Sciatic nerve (tissue), 2 donors: ENCODE results near the gene CNKSR3. TPM values are rescaled to one million over a fixed set of nuclear protein-coding genes. Genes with fewer than 3 reads are reported as not detected.

ENCODE experiments used
- ATAC-seq: fragments of 200-7000 bp; cut with Tn5 transposase; one replicate; pipeline ENCODE4 v1.9.1; 2020; ENCODE audit warnings: mild to moderate bottlenecking, moderate library complexity
- DNase-seq: peaks from one replicate; pipeline ENCODE4 v3.0.0-alpha.2; 2020; ENCODE audit warnings: low spot score
- intact Hi-C: fragments of 100-400 bp; cut with DNase I; formaldehyde crosslinking; loops from one replicate; pipeline ENCODE4 v1.14.2; 2022
- total RNA-seq: library from RNA; stranded (reverse); fragmentation: NEBNext Ultra II Directional; extraction: Animal tissue kit (Norgen Biotek cat#: 25700); gene quantifications from one replicate; pipeline ENCODE4 v1.2.1, GENCODE V29; 2021
- donor health status: DM: no; HTN: no; CAD: no.
- donor health status: DM: no; HTN: no; CAD: no.

CNKSR3 gene
- total RNA-seq, 1 donor from 2014 or later: 22.2 TPM

- intact Hi-C loops: no loop called here
- DNase-seq: no peak
These were observed 105.6 kb downstream of the CNKSR3 start for GRCh38 chr6:154404791-154405400.

DNA sequence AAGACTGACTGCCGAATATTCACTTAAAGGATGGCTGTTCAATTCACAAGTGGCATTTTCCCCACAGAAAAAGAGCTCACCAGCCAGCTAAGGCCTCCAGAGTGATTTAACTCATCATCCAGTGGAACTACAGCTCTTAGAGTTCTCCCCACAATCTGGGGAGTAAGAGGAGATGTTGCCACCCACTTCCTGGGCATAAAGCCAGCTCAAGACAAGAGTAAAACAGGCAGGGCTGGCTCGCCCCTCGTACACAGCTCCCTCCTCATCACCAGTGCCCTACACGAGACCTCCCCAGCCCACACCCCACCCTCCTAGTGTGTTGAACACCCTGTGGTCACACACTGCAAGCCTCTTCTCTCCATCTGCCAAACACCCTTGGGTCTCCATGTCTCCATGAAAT lies 106.7 kb downstream of the CNKSR3 start:
- ATAC-seq: peak; percentile 56
- peak; percentile 60 for DNase-seq
- intact Hi-C loops: no loop called here

More at GRCh38 chr6:154404791-154405400, 105.6 kb downstream of the CNKSR3 start:
- ATAC-seq: no peak

GRCh38 chr6:154402081-154402780 lies 108.3 kb downstream of the CNKSR3 start:
- intact Hi-C loops: no loop called here
- DNase-seq (no peak), ATAC-seq (no peak)

- ATAC-seq (no peak), DNase-seq (no peak)
- intact Hi-C loops: no loop called here
These were observed 111.4 kb downstream of the CNKSR3 start for GRCh38 chr6:154399097-154399496.

DNA sequence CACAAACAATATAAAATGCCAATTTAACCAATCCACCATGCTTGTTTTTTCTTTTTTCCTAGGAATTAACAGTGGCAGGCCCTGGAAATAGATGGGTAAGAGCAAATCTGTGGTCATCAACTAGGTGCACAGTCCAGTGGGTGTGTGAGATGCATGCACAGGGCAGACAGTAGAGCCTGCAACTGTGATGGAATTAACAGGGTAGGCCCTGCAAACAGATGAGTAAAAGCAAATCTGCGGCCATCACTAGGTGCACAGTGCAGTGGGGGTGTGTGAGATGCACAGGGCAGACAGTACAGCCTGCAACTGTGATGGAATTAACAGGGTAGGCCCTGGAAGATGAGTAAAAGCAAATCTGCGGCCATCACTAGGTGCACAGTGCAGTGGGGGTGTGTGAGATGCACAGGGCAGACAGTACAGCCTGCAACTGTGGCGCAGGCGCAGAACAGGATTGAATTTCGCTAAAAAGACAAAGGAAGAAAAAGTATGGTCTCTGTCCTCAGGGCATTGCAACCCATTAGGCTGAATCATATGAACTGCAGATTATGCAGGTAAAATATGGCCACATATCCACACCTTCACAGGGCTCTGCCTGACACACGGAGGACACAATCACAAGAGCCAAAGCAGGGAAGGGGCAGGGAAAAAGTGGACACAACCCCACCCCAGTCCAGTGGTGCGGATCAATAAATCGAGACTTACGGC lies 112.8 kb downstream of the CNKSR3 start:
- ATAC-seq (no peak), DNase-seq (no peak)
- intact Hi-C loops: no loop called here

- intact Hi-C loops: no loop called here
- no peak for ATAC-seq
- no peak for DNase-seq
These were observed 114.6 kb downstream of the CNKSR3 start for GRCh38 chr6:154395878-154396277.

DNA sequence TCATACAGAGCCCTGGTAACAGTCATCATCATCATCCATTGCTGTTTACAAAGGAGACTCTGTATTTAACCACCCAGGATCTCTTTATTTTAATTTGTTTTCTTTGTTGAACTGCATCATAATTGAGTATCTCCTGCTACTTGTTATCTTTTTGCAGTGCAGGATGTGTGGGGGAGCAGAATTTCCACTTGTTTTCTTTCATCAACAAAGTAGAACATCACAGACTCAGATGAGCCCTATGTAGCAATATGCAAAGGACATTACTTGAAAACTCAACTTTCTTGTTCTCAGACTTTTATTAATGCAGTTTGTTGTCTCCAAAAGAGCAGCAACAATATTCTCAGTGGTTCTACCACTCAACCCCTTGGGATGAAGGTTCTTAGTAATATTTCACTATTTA lies 115.2 kb downstream of the CNKSR3 start:
- DNase-seq (no peak), ATAC-seq (no peak)
- intact Hi-C loops: no loop called here

DNA sequence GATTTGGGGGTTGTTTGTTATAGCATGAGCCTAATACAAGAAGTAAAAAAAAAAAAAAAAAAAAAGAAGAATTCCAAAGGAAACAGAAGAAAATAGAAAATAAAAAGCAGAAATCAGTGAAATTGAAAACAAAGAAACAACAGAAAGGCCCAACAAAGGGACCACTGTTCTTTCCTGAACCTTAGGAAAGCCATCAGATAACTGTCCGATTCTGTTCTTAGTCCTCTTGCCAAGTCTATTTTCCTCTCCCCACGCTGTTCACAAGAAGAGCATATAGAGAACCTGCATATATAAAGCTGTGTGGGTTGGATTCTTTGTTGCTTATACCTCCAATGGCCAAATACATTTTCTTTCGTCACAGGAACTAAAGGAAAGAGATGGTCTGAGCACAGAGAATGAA lies 115.9 kb downstream of the CNKSR3 start:
- intact Hi-C loops: no loop called here
- ATAC-seq: peak; percentile 65

DNA sequence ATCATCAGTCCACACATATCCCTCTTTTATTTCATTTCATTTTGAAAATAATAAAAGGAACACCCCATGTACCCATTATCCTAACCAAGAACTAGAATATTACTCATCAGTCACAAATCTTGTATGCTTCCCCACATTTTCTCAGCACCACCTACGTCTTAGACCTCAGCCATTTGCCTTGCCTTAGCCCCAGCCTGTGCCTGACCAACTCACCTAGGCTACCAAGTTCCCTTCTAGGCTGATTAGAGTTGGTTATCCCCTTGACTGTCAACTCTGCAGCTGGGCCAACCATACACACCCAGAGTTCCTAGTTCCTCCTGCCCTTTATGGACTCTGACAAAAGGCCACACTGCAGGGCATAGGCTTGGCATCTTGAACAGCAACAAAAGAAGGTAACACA lies 120.5 kb downstream of the CNKSR3 start:
- ATAC-seq: no peak
- DNase-seq: no peak
- intact Hi-C loops: no loop called here

More for the DNA sequence above, 115.9 kb downstream of the CNKSR3 start:
- DNase-seq: no peak

- no peak for ATAC-seq
- intact Hi-C loops: no loop called here
- no peak for DNase-seq
These were observed 121.7 kb downstream of the CNKSR3 start for GRCh38 chr6:154388803-154389202.

- no peak for ATAC-seq
- no peak for DNase-seq
- intact Hi-C loops: no loop called here
These were observed 123.4 kb downstream of the CNKSR3 start for GRCh38 chr6:154386848-154387717.

DNA sequence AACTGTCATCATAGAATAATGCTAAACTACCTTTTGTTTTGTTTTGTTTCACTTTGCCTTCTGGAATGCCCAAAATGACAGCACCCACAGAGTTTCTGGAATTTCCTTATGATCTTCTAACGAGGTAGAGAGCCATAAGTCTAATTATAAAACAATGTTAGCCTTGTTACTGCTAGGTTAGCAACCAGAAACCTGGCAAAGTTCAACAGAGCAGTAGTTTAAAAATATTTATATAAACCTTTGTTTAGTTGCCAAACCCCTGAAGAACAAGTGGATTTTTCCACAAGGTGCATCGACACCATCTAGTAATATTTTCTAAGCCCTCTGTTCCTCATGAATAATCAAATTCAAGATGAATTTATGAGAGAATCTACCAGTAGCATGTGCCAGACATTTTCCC lies 126.3 kb downstream of the CNKSR3 start:
- no peak for ATAC-seq
- intact Hi-C loops: no loop called here
- DNase-seq: no peak

- intact Hi-C loops: no loop called here
- DNase-seq (no peak), ATAC-seq (no peak)
These were observed 127.2 kb downstream of the CNKSR3 start for GRCh38 chr6:154383273-154383672.

- intact Hi-C loops: no loop called here
- no peak for DNase-seq
- no peak for ATAC-seq
These were observed 127.7 kb downstream of the CNKSR3 start for GRCh38 chr6:154382740-154383139.

- DNase-seq: no peak
- ATAC-seq: no peak
- intact Hi-C loops: no loop called here
These were observed 128.9 kb downstream of the CNKSR3 start for GRCh38 chr6:154381548-154381947.

- DNase-seq: no peak
- peak; percentile 83 for ATAC-seq
- intact Hi-C loops: no loop called here
These were observed 129.7 kb downstream of the CNKSR3 start for GRCh38 chr6:154380741-154381140.

DNA sequence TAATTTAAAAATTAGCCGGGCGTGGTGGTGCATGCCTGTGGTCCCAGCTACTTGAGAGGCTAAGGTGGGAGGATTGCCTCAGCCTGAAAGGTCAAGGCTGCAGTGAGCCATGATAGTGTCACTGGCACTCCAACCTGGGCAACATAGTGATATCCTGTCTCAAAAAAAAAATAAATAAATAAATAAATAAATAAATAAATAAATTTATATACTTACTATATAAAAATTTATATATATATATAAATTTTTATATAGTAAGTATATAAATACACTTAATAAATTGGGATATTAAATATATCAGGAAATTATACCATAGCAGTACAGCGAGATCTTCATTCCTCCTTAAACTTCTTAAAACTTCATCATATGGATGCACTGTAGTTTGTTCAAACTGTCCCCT lies 130.9 kb downstream of the CNKSR3 start:
- intact Hi-C loops: no loop called here
- ATAC-seq (no peak), DNase-seq (no peak)

DNA sequence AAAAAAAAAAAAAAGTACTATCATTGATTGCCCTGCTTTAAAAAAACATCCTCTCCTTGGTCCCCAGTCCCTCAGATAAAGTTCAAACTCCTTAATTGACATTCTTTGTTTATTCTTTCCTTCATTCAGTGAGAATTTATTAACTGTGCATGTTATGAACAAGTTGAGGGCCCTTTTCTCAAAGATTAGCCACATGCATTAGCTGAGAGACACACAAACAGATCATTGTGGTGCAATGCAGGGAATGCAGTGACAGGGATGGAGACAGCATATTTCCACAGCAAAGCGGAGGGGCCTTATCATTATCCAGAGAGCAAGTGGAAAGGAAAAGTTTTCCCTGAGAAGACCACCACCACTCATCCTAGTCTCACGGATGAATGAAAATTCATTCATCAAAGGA lies 132.0 kb downstream of the CNKSR3 start:
- no peak for DNase-seq
- intact Hi-C loops: no loop called here
- no peak for ATAC-seq

GRCh38 chr6:154377726-154378125 lies 132.8 kb downstream of the CNKSR3 start:
- intact Hi-C loops: no loop called here
- DNase-seq (no peak), ATAC-seq (no peak)
